Glutamatergic neuron (in vitro differentiated cells): ENCODE data around the gene RNF222. TPM values are rescaled to one million over a fixed set of nuclear protein-coding genes. Genes with fewer than 3 reads are reported as not detected.
"Not testable (repeated sequence)": the region's sequence is repeated elsewhere in the genome, so short reads cannot be mapped to it uniquely, and the experiment has no call there.

Experiments
- DNase-seq: peaks from one replicate; pipeline ENCODE4 v3.0.0; 2022
- H3K27ac Mint-ChIP-seq: one replicate; pipeline ENCODE4 v1.8.0; 2020; ENCODE audit warnings: mild to moderate bottlenecking, mixed read lengths, inconsistent platforms; ENCODE audit not compliant: unreplicated experiment
- H3K27me3 Mint-ChIP-seq: one replicate; pipeline ENCODE4 v1.8.0; 2020; ENCODE audit warnings: mild to moderate bottlenecking, moderate library complexity, mixed read lengths, inconsistent platforms; ENCODE audit not compliant: unreplicated experiment
- H3K36me3 Mint-ChIP-seq: one replicate; pipeline ENCODE4 v1.8.0; 2020; ENCODE audit warnings: mild to moderate bottlenecking, mixed read lengths, inconsistent platforms; ENCODE audit not compliant: unreplicated experiment
- H3K4me1 Mint-ChIP-seq: one replicate; pipeline ENCODE4 v1.8.0; 2020; ENCODE audit warnings: mild to moderate bottlenecking, low read depth, mixed read lengths, inconsistent platforms; ENCODE audit not compliant: unreplicated experiment
- H3K4me3 Mint-ChIP-seq: one replicate; pipeline ENCODE4 v1.8.0; 2020; ENCODE audit warnings: mild to moderate bottlenecking, mixed read lengths, inconsistent platforms; ENCODE audit not compliant: unreplicated experiment
- H3K9me3 Mint-ChIP-seq: one replicate; pipeline ENCODE4 v1.8.0; 2020; ENCODE audit warnings: mild to moderate bottlenecking, moderate library complexity, mixed read lengths, inconsistent platforms; ENCODE audit not compliant: unreplicated experiment
- total RNA-seq: library from RNA; stranded (reverse); fragmentation: NEBNext Ultra II Directional; extraction: Animal tissue kit (Norgen Biotek cat#: 25700); gene quantifications from one replicate; pipeline ENCODE4 v1.2.1, GENCODE V29; 2021; ENCODE audit not compliant: unreplicated experiment
- TF ChIP-seq, protein P1 (sequence below): fragments of 200-600 bp; sonication (generic); IDR thresholded peaks from one replicate; pipeline ENCODE4 v1.5.0; 2021; ENCODE audit not compliant: partially characterized antibody, unreplicated experiment

The RNF222 gene
- total RNA-seq, 1 donor from 2014 or later, result not detected

DNA sequence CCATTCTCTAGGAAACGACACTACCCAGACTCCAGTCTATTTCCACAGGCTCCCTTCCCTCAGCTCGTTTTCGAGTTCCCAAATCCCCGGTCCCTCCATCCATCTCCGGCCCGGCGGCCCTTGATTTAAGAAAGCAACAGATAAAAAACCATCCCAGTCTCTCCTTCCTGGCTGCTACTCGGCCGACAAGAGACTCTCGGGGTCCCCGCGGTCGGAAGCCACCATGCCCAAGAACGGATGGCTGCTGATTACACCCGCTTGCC is 14.8 kb downstream of the RNF222 start:
- Mint-ChIP-seq H3K27ac (peak overlapping the region; percentile 95), H3K9me3 (peaks cover 7% of the 10 kb centered on the region), H3K36me3 (no peaks in the 10 kb centered on the region), H3K4me3 (peak overlapping the region; percentile 99), H3K4me1 (peaks cover 8% of the 10 kb centered on the region), H3K27me3 (peaks cover 8% of the 10 kb centered on the region)
- TF ChIP-seq, protein P1, sequence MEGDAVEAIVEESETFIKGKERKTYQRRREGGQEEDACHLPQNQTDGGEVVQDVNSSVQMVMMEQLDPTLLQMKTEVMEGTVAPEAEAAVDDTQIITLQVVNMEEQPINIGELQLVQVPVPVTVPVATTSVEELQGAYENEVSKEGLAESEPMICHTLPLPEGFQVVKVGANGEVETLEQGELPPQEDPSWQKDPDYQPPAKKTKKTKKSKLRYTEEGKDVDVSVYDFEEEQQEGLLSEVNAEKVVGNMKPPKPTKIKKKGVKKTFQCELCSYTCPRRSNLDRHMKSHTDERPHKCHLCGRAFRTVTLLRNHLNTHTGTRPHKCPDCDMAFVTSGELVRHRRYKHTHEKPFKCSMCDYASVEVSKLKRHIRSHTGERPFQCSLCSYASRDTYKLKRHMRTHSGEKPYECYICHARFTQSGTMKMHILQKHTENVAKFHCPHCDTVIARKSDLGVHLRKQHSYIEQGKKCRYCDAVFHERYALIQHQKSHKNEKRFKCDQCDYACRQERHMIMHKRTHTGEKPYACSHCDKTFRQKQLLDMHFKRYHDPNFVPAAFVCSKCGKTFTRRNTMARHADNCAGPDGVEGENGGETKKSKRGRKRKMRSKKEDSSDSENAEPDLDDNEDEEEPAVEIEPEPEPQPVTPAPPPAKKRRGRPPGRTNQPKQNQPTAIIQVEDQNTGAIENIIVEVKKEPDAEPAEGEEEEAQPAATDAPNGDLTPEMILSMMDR, result no peak
- no peak for DNase-seq

DNA sequence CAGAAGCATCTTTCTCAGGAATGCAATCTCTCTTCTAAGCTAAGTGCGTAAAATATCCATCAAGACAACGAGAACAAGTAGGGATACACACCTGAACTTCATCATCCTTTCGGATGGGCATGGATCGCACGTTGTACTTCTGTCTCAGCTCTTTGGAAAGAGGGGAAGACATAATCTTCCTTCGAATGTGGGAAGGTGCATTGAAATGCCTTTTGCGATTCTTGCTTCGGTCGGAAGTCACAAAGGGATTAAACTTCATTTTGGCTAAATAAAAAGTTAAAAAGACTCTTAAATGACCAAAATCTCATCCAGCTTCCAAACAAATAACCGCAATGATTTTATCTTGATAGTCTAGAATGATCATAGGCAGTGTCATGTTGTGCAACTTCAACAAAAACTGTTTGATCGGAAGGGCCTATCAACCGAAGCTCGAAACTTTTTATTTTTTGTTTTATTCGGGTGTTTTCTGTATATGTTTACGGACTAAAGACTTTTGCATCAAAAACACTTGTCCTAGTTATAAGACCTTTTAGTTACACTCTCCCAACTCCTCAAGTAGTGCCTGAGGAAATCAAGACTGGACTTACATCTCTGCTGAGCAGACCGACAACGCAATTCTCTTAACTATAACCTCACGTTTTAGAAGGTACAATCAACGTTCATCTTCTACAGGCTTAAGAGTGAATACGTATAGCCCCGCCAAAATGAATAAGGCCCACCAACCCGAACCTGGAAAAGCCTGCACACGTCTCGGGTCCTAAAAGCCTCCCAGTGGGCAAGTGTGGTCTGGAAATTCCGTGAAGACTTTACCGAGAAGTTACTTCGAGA is 15.4 kb downstream of the RNF222 start:
- H3K4me3 Mint-ChIP-seq, result peak overlapping the region; percentile 99
- H3K4me1 Mint-ChIP-seq, result peaks cover 8% of the 10 kb centered on the region
- TF ChIP-seq, protein P1, result no peak
- H3K27me3 Mint-ChIP-seq, result peaks cover 8% of the 10 kb centered on the region
- H3K9me3 Mint-ChIP-seq, result peaks cover 8% of the 10 kb centered on the region
- no peaks in the 10 kb centered on the region for H3K36me3 Mint-ChIP-seq
- no peak for DNase-seq
- H3K27ac Mint-ChIP-seq, result peak overlapping the region; percentile 95

DNA sequence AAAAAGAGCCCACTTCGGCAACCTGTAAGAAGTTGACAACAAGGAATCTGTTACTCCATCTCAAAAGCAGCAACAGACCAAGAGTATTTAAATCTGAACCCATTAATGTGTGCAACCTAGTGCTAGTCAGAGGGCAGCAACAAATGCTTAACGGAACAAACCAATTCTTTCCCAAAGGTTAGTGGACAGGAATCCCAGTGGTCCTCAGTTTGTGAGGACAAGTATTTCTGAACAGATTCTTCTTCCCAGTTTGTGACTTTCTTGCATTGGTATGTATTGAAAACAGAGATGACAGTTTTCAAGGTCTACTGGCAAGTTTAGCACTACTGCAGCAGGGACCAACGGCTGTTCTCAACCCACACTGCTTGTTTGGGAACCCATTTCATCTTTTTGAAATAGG is 17.6 kb downstream of the RNF222 start:
- no peak for DNase-seq
- Mint-ChIP-seq H3K36me3 (no peaks in the 10 kb centered on the region), H3K27me3 (peaks cover 11% of the 10 kb centered on the region), H3K9me3 (peaks cover 11% of the 10 kb centered on the region), H3K27ac (no peak overlapping the region), H3K4me1 (peaks cover 12% of the 10 kb centered on the region), H3K4me3 (peak overlapping the region; percentile 0)
- TF ChIP-seq, protein P1, result no peak

DNA sequence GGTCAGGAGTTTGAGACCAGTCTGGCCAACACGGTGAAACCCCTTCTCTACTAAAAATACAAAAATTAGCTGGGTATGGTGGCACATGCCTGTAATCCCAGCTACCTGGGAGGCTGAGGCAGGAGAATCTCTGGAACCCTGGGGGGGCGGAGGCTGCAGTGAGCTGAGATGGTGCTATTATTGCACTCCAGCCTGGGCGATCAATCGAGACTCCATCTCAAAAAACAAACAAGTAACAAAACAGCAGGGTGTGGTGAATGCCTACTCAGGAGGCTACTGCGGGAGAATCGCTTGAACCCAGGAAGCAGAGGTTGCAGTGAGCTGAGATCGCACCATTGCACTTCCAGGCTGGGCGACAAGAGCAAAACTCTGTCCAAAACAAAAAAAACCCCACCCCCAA is 19.5 kb downstream of the RNF222 start:
- Mint-ChIP-seq H3K9me3 (peaks cover 11% of the 10 kb centered on the region), H3K4me1 (peaks cover 12% of the 10 kb centered on the region), H3K27me3 (peaks cover 10% of the 10 kb centered on the region)
- not testable (repeated sequence) for DNase-seq, H3K27ac Mint-ChIP-seq, H3K4me3 Mint-ChIP-seq, H3K36me3 Mint-ChIP-seq

DNA sequence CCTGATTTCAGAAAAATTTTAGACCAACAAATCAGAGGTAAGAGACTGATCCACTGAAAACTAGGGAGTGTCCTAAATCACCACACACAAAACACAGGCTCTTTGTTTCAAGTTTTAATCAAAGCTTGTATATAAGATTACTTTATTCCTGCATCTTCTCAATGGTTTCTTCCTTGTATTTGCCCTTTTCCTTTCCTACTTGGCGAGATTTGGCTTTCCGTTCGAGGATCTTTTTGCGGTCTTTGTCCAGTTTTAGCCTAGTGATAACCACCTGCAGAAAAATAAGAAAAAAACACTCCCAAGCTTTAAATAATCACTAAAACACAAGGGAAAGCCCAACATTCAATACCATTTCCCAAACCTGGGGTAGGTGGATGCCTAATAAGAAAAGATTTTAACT is 20.2 kb downstream of the RNF222 start:
- peak overlapping the region; percentile 65 for H3K27ac Mint-ChIP-seq

More for the DNA sequence above, 20.2 kb downstream of the RNF222 start:
- H3K9me3 Mint-ChIP-seq, result peaks cover 7% of the 10 kb centered on the region
- H3K4me3 Mint-ChIP-seq, result no peak overlapping the region
- TF ChIP-seq, protein P1, result no peak
- no peak for DNase-seq
- no peaks in the 10 kb centered on the region for H3K36me3 Mint-ChIP-seq
- H3K27me3 Mint-ChIP-seq, result peaks cover 3% of the 10 kb centered on the region
- peaks cover 11% of the 10 kb centered on the region for H3K4me1 Mint-ChIP-seq
